H9 (cell line): Measurements from ENCODE around the gene OGFOD2. TPM values are rescaled to one million over a fixed set of nuclear protein-coding genes. Genes with fewer than 3 reads are reported as not detected.

Source experiments
- DNase-seq: peaks from one replicate; pipeline ENCODE4 v3.0.0-alpha.2; 2017
- H2AFZ ChIP-seq: one replicate; pipeline ENCODE4 v1.6.1; 2013; ENCODE audit warnings: mild to moderate bottlenecking, low read length, control low read depth, moderate library complexity
- H2AK5ac ChIP-seq: 2 replicates; pipeline ENCODE4 v1.6.1; 2013; ENCODE audit warnings: low read length, control low read depth, mixed read lengths; ENCODE audit not compliant: insufficient read length
- H2BK120ac ChIP-seq: one replicate; pipeline ENCODE4 v1.6.1; 2013; ENCODE audit warnings: low read depth, mild to moderate bottlenecking, low read length, control low read depth, inconsistent platforms; ENCODE audit not compliant: poor library complexity, severe bottlenecking
- H2BK12ac ChIP-seq: 2 replicates; pipeline ENCODE4 v1.6.1; 2013; ENCODE audit warnings: low read length, control low read depth, mixed read lengths, low read depth; ENCODE audit not compliant: insufficient read length
- H2BK15ac ChIP-seq: 2 replicates; pipeline ENCODE4 v1.6.1; 2013; ENCODE audit warnings: low read depth, low read length, control low read depth
- H2BK20ac ChIP-seq: one replicate; pipeline ENCODE4 v1.6.1; 2013; ENCODE audit warnings: low read depth, mild to moderate bottlenecking, low read length, control low read depth, inconsistent platforms; ENCODE audit not compliant: poor library complexity, severe bottlenecking
- H2BK5ac ChIP-seq: 2 replicates; pipeline ENCODE4 v1.6.1; 2013; ENCODE audit warnings: low read length, control low read depth, mixed read lengths; ENCODE audit not compliant: insufficient read length
- H3K14ac ChIP-seq: 2 replicates; pipeline ENCODE4 v1.6.1; 2013; ENCODE audit warnings: low read length, control low read depth; ENCODE audit not compliant: insufficient read depth
- H3K18ac ChIP-seq: 2 replicates; pipeline ENCODE4 v1.6.1; 2013; ENCODE audit warnings: low read depth, mild to moderate bottlenecking, mixed read lengths, low read length, control low read depth; ENCODE audit not compliant: insufficient read length
- H3K23ac ChIP-seq: 2 replicates; pipeline ENCODE4 v1.6.1; 2013; ENCODE audit warnings: low read length, control low read depth, mixed read lengths, low read depth; ENCODE audit not compliant: insufficient read length
- H3K23me2 ChIP-seq: 2 replicates; pipeline ENCODE4 v1.6.1; 2013; ENCODE audit warnings: low read depth, mild to moderate bottlenecking, mixed read lengths, low read length, control low read depth; ENCODE audit not compliant: insufficient read length, poor library complexity, severe bottlenecking
- H3K27ac ChIP-seq: 2 replicates; pipeline ENCODE4 v1.5.1; 2013; ENCODE audit warnings: low read length, control low read depth, mixed read lengths, low read depth; ENCODE audit not compliant: insufficient read length
- H3K27me3 ChIP-seq: 2 replicates; pipeline ENCODE4 v1.6.1; 2013; ENCODE audit warnings: low read length, control low read depth, inconsistent platforms; ENCODE audit not compliant: insufficient read depth
- H3K4ac ChIP-seq: 2 replicates; pipeline ENCODE4 v1.6.1; 2013; ENCODE audit warnings: low read depth, mild to moderate bottlenecking, control low read depth, inconsistent platforms, low read length, moderate library complexity
- H3K4me1 ChIP-seq: 2 replicates; pipeline ENCODE4 v1.6.1; 2013; ENCODE audit warnings: low read length, control low read depth, inconsistent platforms; ENCODE audit not compliant: insufficient read depth
- H3K4me2 ChIP-seq: 2 replicates; pipeline ENCODE4 v1.6.1; 2013; ENCODE audit warnings: low read length, control low read depth, mixed read lengths; ENCODE audit not compliant: insufficient read length, insufficient read depth
- H3K56ac ChIP-seq: 2 replicates; pipeline ENCODE4 v1.6.1; 2013; ENCODE audit warnings: low read depth, mild to moderate bottlenecking, mixed read lengths, low read length, control low read depth; ENCODE audit not compliant: insufficient read length
- H3K79me1 ChIP-seq: 2 replicates; pipeline ENCODE4 v1.6.1; 2013; ENCODE audit warnings: low read depth, mild to moderate bottlenecking, moderate library complexity, low read length, control low read depth, inconsistent platforms; ENCODE audit not compliant: insufficient read depth, poor library complexity, severe bottlenecking
- H3K79me2 ChIP-seq: 2 replicates; pipeline ENCODE4 v1.6.1; 2013; ENCODE audit warnings: low read length, control low read depth, inconsistent platforms; ENCODE audit not compliant: insufficient read depth
- H3K9ac ChIP-seq: 2 replicates; pipeline ENCODE4 v1.6.1; 2013; ENCODE audit warnings: low read length, control low read depth, mixed read lengths; ENCODE audit not compliant: insufficient read length; ENCODE audit errors: extremely low read depth
- H3K9me3 ChIP-seq: one replicate; pipeline ENCODE4 v1.6.1; 2013; ENCODE audit warnings: low read depth, low read length, inconsistent platforms; ENCODE audit not compliant: control insufficient read depth
- H3T11ph ChIP-seq: one replicate; pipeline ENCODE4 v1.6.1; 2013; ENCODE audit warnings: mild to moderate bottlenecking, low read length, control low read depth, inconsistent platforms
- H4K20me1 ChIP-seq: one replicate; pipeline ENCODE4 v1.6.1; 2013; ENCODE audit not compliant: control insufficient read depth, insufficient read length, insufficient read depth
- H4K5ac ChIP-seq: 2 replicates; pipeline ENCODE4 v1.6.1; 2013; ENCODE audit warnings: low read depth, mild to moderate bottlenecking, mixed read lengths, low read length, control low read depth; ENCODE audit not compliant: insufficient read length
- H4K8ac ChIP-seq: replicated peaks from 2 replicates; pipeline ENCODE4 v1.6.1; 2013; ENCODE audit warnings: low read length, control low read depth, mixed read lengths, low read depth; ENCODE audit not compliant: insufficient read length
- H4K91ac ChIP-seq: 2 replicates; pipeline ENCODE4 v1.6.1; 2013; ENCODE audit warnings: low read depth, mild to moderate bottlenecking, moderate library complexity, mixed read lengths, low read length, control low read depth; ENCODE audit not compliant: insufficient read length
- H3K27ac Mint-ChIP-seq, 3 experiments: 2 replicates in 2 of 3; 3 replicates in 1 of 3; pipeline ENCODE4 v1.8.0; 2020 to 2021; ENCODE audit warnings: mixed read lengths in 3 of 3, mild to moderate bottlenecking in 1 of 3, moderate library complexity in 1 of 3
- H3K27me3 Mint-ChIP-seq: 2 replicates; pipeline ENCODE4 v1.8.0; 2021; ENCODE audit warnings: low read depth, mild to moderate bottlenecking, moderate library complexity, mixed read lengths
- H3K36me3 Mint-ChIP-seq, 3 experiments: 2 replicates in 2 of 3; 3 replicates in 1 of 3; pipeline ENCODE4 v1.8.0; 2020 to 2021; ENCODE audit warnings: low read depth in 3 of 3, mixed read lengths in 3 of 3; ENCODE audit not compliant: insufficient read depth in 1 of 3
- H3K4me1 Mint-ChIP-seq, 2 experiments: 2 replicates each; pipeline ENCODE4 v1.8.0; 2020; ENCODE audit warnings: mixed read lengths in 2 of 2
- H3K4me3 Mint-ChIP-seq, 2 experiments: 2 replicates in 1 of 2; 3 replicates in 1 of 2; pipeline ENCODE4 v1.8.0; 2020 to 2021; ENCODE audit warnings: mild to moderate bottlenecking in 2 of 2, mixed read lengths in 2 of 2, moderate library complexity in 1 of 2
- H3K9me3 Mint-ChIP-seq, 2 experiments: 2 replicates in 1 of 2; 3 replicates in 1 of 2; pipeline ENCODE4 v1.8.0; 2020; ENCODE audit warnings: mild to moderate bottlenecking in 2 of 2, mixed read lengths in 2 of 2, moderate library complexity in 1 of 2
- WGBS: extraction: QIAGEN DNeasy Blood & Tissue Kit; methylation state at CpG from one replicate; pipeline ENCODE4 v1.1.7; 2013; ENCODE audit warnings: missing lambda C conversion rate, low lambda C conversion rate, mixed read lengths; ENCODE audit not compliant: insufficient read length; ENCODE audit errors: extremely low coverage; 5-methylcytosine and 5-hydroxymethylcytosine counted together
- total RNA-seq: library from RNA; stranded (reverse); gene quantifications from 2 replicates; pipeline ENCODE4 v1.2.1, GENCODE V29; 2021
- TF ChIP-seq, protein P1 (sequence below): fragments of 200-600 bp; sonication (generic); conservative IDR thresholded peaks from 3 replicates; pipeline ENCODE4 v1.8.0; 2021; ENCODE audit warnings: antibody characterized with exemption, mild to moderate bottlenecking

The OGFOD2 gene
- total RNA-seq, 1 experiment from 2014 or later, result 14.7 TPM

DNA sequence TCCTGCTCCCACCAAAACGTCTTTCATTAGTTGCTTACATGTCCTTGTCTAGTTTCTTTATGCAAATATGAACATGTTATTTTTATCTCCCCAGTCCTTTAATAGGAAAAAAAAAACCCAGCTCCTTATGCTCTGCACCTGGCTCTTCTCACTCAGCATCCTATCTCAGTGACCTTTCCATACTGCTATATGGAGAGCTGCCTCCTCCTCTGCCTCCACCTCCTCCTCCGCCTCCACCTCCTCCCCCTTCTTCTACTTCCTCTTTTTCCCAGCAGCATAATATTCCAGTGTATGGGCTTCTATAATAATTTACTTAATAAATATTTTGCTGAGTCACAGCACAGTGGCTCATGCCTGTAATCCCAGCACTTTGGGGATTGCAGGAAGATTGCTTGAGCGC lies 40.3 kb upstream of the OGFOD2 start:
- Histone ChIP-seq H3K79me2 (no peaks in the 10 kb centered on the region), H2BK12ac (no peak overlapping the region), H3K18ac (no peak overlapping the region), H4K91ac (no peak overlapping the region), H3K79me1 (no peaks in the 10 kb centered on the region), H2BK20ac (no peak overlapping the region), H2AFZ (no peak overlapping the region), H4K8ac (no peak overlapping the region), H3K9ac (no peak overlapping the region), H2BK5ac (no peak overlapping the region), H2BK120ac (no peak overlapping the region), H3K23me2 (no peaks in the 10 kb centered on the region), H4K20me1 (no peaks in the 10 kb centered on the region), H4K5ac (no peak overlapping the region), H2AK5ac (no peak overlapping the region), H3K27ac (no peak overlapping the region), H3T11ph (no peak overlapping the region), H3K4me1 (no peaks in the 10 kb centered on the region), H3K56ac (no peak overlapping the region), H3K4me2 (no peak overlapping the region), H2BK15ac (no peak overlapping the region), H3K27me3 (no peaks in the 10 kb centered on the region), H3K9me3 (no peaks in the 10 kb centered on the region), H3K14ac (no peak overlapping the region), H3K4ac (no peak overlapping the region), H3K23ac (no peak overlapping the region)
- Mint-ChIP-seq H3K27ac (no peak overlapping the region; a peak in 1 of 7 replicates), H3K27me3 (peaks cover 3% of the 10 kb centered on the region), H3K9me3 (no peaks in the 10 kb centered on the region), H3K4me1 (peaks cover 0 to 2% of the 10 kb centered on the region in 2 experiments; a peak in 2 of 4 replicates), H3K36me3 (no peaks in the 10 kb centered on the region), H3K4me3 (no peak overlapping the region)
- TF ChIP-seq, protein P1, sequence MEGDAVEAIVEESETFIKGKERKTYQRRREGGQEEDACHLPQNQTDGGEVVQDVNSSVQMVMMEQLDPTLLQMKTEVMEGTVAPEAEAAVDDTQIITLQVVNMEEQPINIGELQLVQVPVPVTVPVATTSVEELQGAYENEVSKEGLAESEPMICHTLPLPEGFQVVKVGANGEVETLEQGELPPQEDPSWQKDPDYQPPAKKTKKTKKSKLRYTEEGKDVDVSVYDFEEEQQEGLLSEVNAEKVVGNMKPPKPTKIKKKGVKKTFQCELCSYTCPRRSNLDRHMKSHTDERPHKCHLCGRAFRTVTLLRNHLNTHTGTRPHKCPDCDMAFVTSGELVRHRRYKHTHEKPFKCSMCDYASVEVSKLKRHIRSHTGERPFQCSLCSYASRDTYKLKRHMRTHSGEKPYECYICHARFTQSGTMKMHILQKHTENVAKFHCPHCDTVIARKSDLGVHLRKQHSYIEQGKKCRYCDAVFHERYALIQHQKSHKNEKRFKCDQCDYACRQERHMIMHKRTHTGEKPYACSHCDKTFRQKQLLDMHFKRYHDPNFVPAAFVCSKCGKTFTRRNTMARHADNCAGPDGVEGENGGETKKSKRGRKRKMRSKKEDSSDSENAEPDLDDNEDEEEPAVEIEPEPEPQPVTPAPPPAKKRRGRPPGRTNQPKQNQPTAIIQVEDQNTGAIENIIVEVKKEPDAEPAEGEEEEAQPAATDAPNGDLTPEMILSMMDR, result no peak
- WGBS, result no CpG with 5 or more reads among the region's 3 CpGs
- DNase-seq, result no peak
